Adrenal gland (tissue), 12 donors: ENCODE data around the gene SH3BGRL3. TPM values are rescaled to one million over a fixed set of nuclear protein-coding genes. Genes with fewer than 3 reads are reported as not detected.

ENCODE experiments used
- DNase-seq, 7 donors: peaks; one replicate each; pipeline ENCODE4 v3.0.0-alpha.2; 2019 to 2020
- H3K27ac ChIP-seq, 5 donors: fragments of 200-600 bp; sonication (generic) in 4 of 5; 1 replicate in 3 of 5; 2 replicates in 2 of 5; pipeline versions ENCODE4 v1.5.1 to v1.8.0; 2016 to 2020; ENCODE audit warnings: mild to moderate bottlenecking in 1 of 5
- H3K27me3 ChIP-seq: fragments of 200-600 bp; 2 replicates; pipeline ENCODE4 v1.8.0; 2021
- H3K36me3 ChIP-seq, 2 donors: fragments of 200-600 bp; replicated peaks in 1 of 2; 1 replicate in 1 of 2; 2 replicates in 1 of 2; pipeline versions ENCODE4 v1.5.1 to v1.8.0; 2018 to 2022
- H3K4me1 ChIP-seq, 2 donors: fragments of 200-600 bp; replicated peaks in 1 of 2; 1 replicate in 1 of 2; 2 replicates in 1 of 2; pipeline versions ENCODE4 v1.5.1 to v1.8.0; 2018 to 2021
- H3K4me3 ChIP-seq, 4 donors: fragments of 200-600 bp; sonication (generic) in 3 of 4; one replicate each; pipeline ENCODE4 v1.5.1; 2016 to 2018
- H3K9me3 ChIP-seq, 3 donors: fragments of 200-600 bp; sonication (generic) in 1 of 3; replicated peaks in 1 of 3; 1 replicate in 2 of 3; 2 replicates in 1 of 3; pipeline versions ENCODE4 v1.5.1 to v1.8.0; 2016 to 2021
- POLR2A ChIP-seq, 2 donors: fragments of 450-650 bp; IDR thresholded peaks; one replicate each; pipeline ENCODE4 v1.6.1; 2017; ENCODE audit warnings: antibody characterized with exemption in 2 of 2, mild to moderate bottlenecking in 2 of 2, moderate library complexity in 1 of 2
- WGBS, 4 donors: extraction: QIAGEN DNeasy Blood & Tissue Kit in 2 of 4; methylation state at CpG; one replicate each; pipeline versions ENCODE4 v1.1.5 to v1.1.7; 2013 to 2017; 5-methylcytosine and 5-hydroxymethylcytosine counted together
- intact Hi-C, 2 donors: fragments of 100-400 bp; cut with DNase I; formaldehyde crosslinking; loops; one replicate each; pipeline versions ENCODE4 v1.14.1 to v1.15.0; 2022 to 2023
- polyA plus RNA-seq, 3 donors: library from polyadenylated mRNA; stranded (reverse); fragments of 200-250 nt in 2 of 3; fragments of 350-450 nt in 1 of 3; fragmentation: Illumina TruSeq in 1 of 3; extraction: RNeasy Lipid Tissue Mini Kit (QIAGEN cat#74804) in 1 of 3; gene quantifications; one replicate each; pipeline ENCODE4 v1.2.3, GENCODE V29; 2013 to 2014
- total RNA-seq, 9 donors: library from RNA; depleted of rRNA in 4 of 9; stranded (reverse); fragments of >200 nt in 4 of 9; fragments of 120-200 nt in 1 of 9; fragmentation: NEBNext Ultra II Directional in 1 of 9; extraction: Animal tissue kit (Norgen Biotek cat#: 25700) in 1 of 9; gene quantifications; one replicate each; pipeline versions ENCODE4 v1.1.0 to v1.2.4, GENCODE V29; 2013 to 2023
- TF ChIP-seq, protein P1 (sequence below), 6 experiments: fragments of 450-650 bp in 4 of 6; fragments of 200-600 bp in 2 of 6; sonication (generic) in 1 of 6; IDR thresholded peaks; 1 replicate in 5 of 6; 2 replicates in 1 of 6; pipeline versions ENCODE4 v1.5.1 to v1.8.0; 2016 to 2021; ENCODE audit warnings: antibody characterized with exemption in 6 of 6, mild to moderate bottlenecking in 2 of 6, moderate library complexity in 1 of 6
- donor health status: healthy with polysubstance abuse.
- donor health status: Bipolar disorder and iron deficiency.
- donor health status: DM: yes; HTN: yes; CAD: no.
- donor health status: DM: no; HTN: no; CAD: no.
- donor health status: DM: no; HTN: no; CAD: no.
- donor health status: DM: yes; HTN: yes; CAD: no.

The SH3BGRL3 gene
- total and polyA plus RNA-seq, 12 donors: 21.0 to 350 (median 92.8) TPM

DNA sequence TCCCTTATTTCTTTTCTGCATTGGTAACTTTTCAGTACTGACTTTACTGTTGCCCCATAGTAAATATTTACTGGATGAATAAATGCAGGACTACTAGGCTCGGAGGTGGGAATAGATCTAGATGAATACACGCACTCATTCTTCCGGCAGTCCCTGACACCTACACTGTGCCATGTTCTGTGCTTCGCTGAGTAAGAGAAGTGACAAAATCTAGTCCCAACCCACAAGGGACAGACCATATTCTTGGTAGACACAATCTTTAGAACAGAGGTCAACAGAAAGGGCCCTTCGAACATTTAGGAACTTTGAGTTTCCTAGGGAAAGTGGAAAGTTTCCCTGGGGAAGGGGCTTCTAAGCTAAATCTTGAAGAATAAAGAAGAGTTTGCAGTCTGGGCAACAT lies 34.6 kb downstream of the SH3BGRL3 start:
- Histone ChIP-seq H3K36me3 (no peaks in the 10 kb centered on the region), H3K9me3 (no peaks in the 10 kb centered on the region), H3K4me3 (no peak overlapping the region), H3K27me3 (no peaks in the 10 kb centered on the region), H3K27ac (no peak overlapping the region), H3K4me1 (no peaks in the 10 kb centered on the region)
- no peak for DNase-seq
- TF ChIP-seq POLR2A (IDR thresholded peaks at IDR 0.05): no peak
- TF ChIP-seq, protein P1, sequence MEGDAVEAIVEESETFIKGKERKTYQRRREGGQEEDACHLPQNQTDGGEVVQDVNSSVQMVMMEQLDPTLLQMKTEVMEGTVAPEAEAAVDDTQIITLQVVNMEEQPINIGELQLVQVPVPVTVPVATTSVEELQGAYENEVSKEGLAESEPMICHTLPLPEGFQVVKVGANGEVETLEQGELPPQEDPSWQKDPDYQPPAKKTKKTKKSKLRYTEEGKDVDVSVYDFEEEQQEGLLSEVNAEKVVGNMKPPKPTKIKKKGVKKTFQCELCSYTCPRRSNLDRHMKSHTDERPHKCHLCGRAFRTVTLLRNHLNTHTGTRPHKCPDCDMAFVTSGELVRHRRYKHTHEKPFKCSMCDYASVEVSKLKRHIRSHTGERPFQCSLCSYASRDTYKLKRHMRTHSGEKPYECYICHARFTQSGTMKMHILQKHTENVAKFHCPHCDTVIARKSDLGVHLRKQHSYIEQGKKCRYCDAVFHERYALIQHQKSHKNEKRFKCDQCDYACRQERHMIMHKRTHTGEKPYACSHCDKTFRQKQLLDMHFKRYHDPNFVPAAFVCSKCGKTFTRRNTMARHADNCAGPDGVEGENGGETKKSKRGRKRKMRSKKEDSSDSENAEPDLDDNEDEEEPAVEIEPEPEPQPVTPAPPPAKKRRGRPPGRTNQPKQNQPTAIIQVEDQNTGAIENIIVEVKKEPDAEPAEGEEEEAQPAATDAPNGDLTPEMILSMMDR (IDR thresholded peaks at IDR 0.05): no peak
- WGBS, 4 donors: 65 to 87% (median 74%) methylated on average over 5 of the region's 5 CpGs
- intact Hi-C loops: no loop called here

GRCh38 chr1:26315874-26316850 lies 36.3 kb downstream of the SH3BGRL3 start:
- Histone ChIP-seq H3K4me1 (no peaks in the 10 kb centered on the region), H3K9me3 (no peaks in the 10 kb centered on the region), H3K4me3 (no peak overlapping the region), H3K27me3 (no peaks in the 10 kb centered on the region), H3K27ac (no peak overlapping the region), H3K36me3 (no peaks in the 10 kb centered on the region)
- intact Hi-C loops: no loop called here
- TF ChIP-seq, protein P1 (IDR thresholded peaks at IDR 0.05): no peak
- TF ChIP-seq POLR2A (IDR thresholded peaks at IDR 0.05): no peak
- no peak for DNase-seq
- WGBS, 4 donors: 76 to 92% (median 82%) methylated on average over 8 of the region's 8 CpGs

DNA sequence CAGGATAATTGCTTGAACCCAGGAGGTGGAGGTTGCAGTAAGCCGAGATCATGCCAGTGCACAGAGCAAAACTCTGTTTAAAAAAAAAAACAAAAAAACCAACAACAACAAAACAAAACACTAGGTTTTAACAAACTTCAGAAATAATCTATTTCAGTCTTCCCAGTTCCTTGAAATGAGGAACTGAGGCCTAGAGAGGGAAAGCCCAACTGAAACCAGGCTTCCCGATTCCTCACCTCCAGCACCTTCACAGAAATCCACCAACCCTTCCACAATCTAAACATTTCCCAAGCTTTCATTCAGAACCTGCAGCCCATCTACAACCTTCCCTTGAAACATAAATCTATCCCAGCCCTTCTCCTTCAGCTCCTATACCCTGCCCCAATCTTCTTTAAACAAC lies 37.3 kb downstream of the SH3BGRL3 start:
- 75 to 87% (median 81%) methylated on average over 2 of the region's 2 CpGs for WGBS, 4 donors
- TF ChIP-seq, protein P1 (IDR thresholded peaks at IDR 0.05): no peak
- no peak for TF ChIP-seq POLR2A (IDR thresholded peaks at IDR 0.05)
- Histone ChIP-seq H3K27ac (no peak overlapping the region), H3K4me1 (no peaks in the 10 kb centered on the region), H3K4me3 (no peak overlapping the region), H3K9me3 (no peaks in the 10 kb centered on the region), H3K27me3 (no peaks in the 10 kb centered on the region), H3K36me3 (no peaks in the 10 kb centered on the region)
- intact Hi-C loops: no loop called here
- DNase-seq: no peak

GRCh38 chr1:26317612-26318337 lies 37.9 kb downstream of the SH3BGRL3 start, which contains the start of gene CD52:
Gene CD52 (plus strand): TSS chr1:26317958. CDS start chr1:26318018, 60 bp downstream.
- Histone ChIP-seq H3K4me1 (no peaks in the 10 kb centered on the region), H3K27ac (peak within 1 kb of the TSS in 1 of 5 donors; percentile 6)

More at GRCh38 chr1:26317612-26318337, 37.9 kb downstream of the SH3BGRL3 start, which contains the start of gene CD52:
- Histone ChIP-seq H3K27me3 (no peaks in the 10 kb centered on the region), H3K36me3 (no peaks in the 10 kb centered on the region), H3K9me3 (no peaks in the 10 kb centered on the region), H3K4me3 (no peak within 1 kb of the TSS)
- 69 to 71% (median 70%) methylated on average over 12 of the region's 12 CpGs for WGBS, 4 donors
- TF ChIP-seq, protein P1 (IDR thresholded peaks at IDR 0.05): no peak
- TF ChIP-seq POLR2A (IDR thresholded peaks at IDR 0.05): no peak
- no peak for DNase-seq
- intact Hi-C loops: no loop called here
